GM12878 (cell line): ENCODE measurements around the gene CTNNA3. TPM values are rescaled to one million over a fixed set of nuclear protein-coding genes. Genes with fewer than 3 reads are reported as not detected.

ENCODE experiments used
- ATAC-seq: fragments of 200-7000 bp; cut with Tn5 transposase; 3 replicates; pipeline ENCODE4 v1.9.1; 2020; ENCODE audit warnings: mild to moderate bottlenecking, moderate library complexity
- BruUV-seq: library from RNA; stranded (reverse); fragments of 400-500 nt; replicated peaks from 2 replicates; lab custom pipeline; 2021; lab: Mats Ljungman, UMichigan
- CTCF ChIA-PET: fragments of 300-600 bp; sonication (Branson Sonifier 250); formaldehyde crosslinking; extraction: SDS; loops from one replicate; lab custom pipeline; 2021; ENCODE audit warnings: inconsistent platforms; lab: Yijun Ruan, JAX
- POLR2A ChIA-PET: fragments of 350-600 bp; formaldehyde crosslinking; extraction: SDS; loops from one replicate; lab custom pipeline; 2021; ENCODE audit warnings: inconsistent platforms; lab: Charles Lee
- RAD21 ChIA-PET: fragments of 300-600 bp; sonication (Branson Sonifier 250); formaldehyde crosslinking; loops from one replicate; lab custom pipeline; 2023; ENCODE audit warnings: antibody characterized with exemption; ENCODE audit not compliant: unreplicated experiment; lab: Charles Lee
- SMC1A ChIA-PET: fragments of 300-600 bp; sonication (Branson Sonifier 250); formaldehyde crosslinking; loops from one replicate; lab custom pipeline; 2023; ENCODE audit not compliant: unreplicated experiment, uncharacterized antibody; lab: Charles Lee
- DNase-seq: peaks from one replicate; pipeline ENCODE4 v3.0.0-alpha.2; 2011; ENCODE audit warnings: low read depth, low spot score
- FAIRE-seq: peaks from 3 replicates; lab custom pipeline; 2011; peaks lifted over from hg19 to GRCh38; lab: Jason Lieb, UNC
- H2AFZ ChIP-seq: 2 replicates; pipeline ENCODE4 v1.6.0; 2011; ENCODE audit warnings: low read depth, low read length, control low read depth; ENCODE audit not compliant: control insufficient read depth
- H3K27ac ChIP-seq: 2 replicates; pipeline ENCODE4 v1.5.1; 2011; ENCODE audit warnings: control low read depth; ENCODE audit not compliant: control insufficient read depth, insufficient read depth
- H3K27me3 ChIP-seq, 2 experiments: replicated peaks in 1 of 2; 2 replicates each; pipeline versions ENCODE4 v1.6.0 to v1.6.1; 2011; ENCODE audit warnings: low read length in 1 of 2; ENCODE audit not compliant: control insufficient read depth in 2 of 2, insufficient read depth in 2 of 2
- H3K36me3 ChIP-seq, 2 experiments: 2 replicates each; pipeline ENCODE4 v1.5.1; 2011; ENCODE audit warnings: low read length in 1 of 2; ENCODE audit not compliant: control insufficient read depth in 2 of 2, insufficient read depth in 2 of 2
- H3K4me1 ChIP-seq: 2 replicates; pipeline ENCODE4 v1.6.1; 2011; ENCODE audit warnings: mild to moderate bottlenecking, low read length, moderate library complexity, mixed read lengths; ENCODE audit not compliant: control insufficient read depth, insufficient read depth
- H3K4me2 ChIP-seq: 2 replicates; pipeline ENCODE4 v1.6.0; 2011; ENCODE audit warnings: control low read depth; ENCODE audit not compliant: control insufficient read depth, insufficient read depth
- H3K4me3 ChIP-seq: fragments of 200-600 bp; sonication (generic); 2 replicates; pipeline ENCODE4 v1.5.1; 2016
- H3K79me2 ChIP-seq: 2 replicates; pipeline ENCODE4 v1.6.0; 2011; ENCODE audit warnings: low read length; ENCODE audit not compliant: control insufficient read depth, insufficient read depth
- H3K9ac ChIP-seq: 2 replicates; pipeline ENCODE4 v1.8.0; 2011; ENCODE audit warnings: low read length, control low read depth, mixed read lengths; ENCODE audit not compliant: control insufficient read depth, insufficient read depth
- H3K9me3 ChIP-seq: replicated peaks from 3 replicates; pipeline ENCODE4 v1.5.1; 2011; ENCODE audit warnings: mild to moderate bottlenecking, low read length; ENCODE audit not compliant: control insufficient read depth, insufficient read depth
- H4K20me1 ChIP-seq: 2 replicates; pipeline ENCODE4 v1.6.0; 2011; ENCODE audit not compliant: control insufficient read depth, insufficient read depth
- EZH2 ChIP-seq: IDR thresholded peaks from 2 replicates; pipeline ENCODE4 v1.6.1; 2012; ENCODE audit warnings: low read depth, mild to moderate bottlenecking, control low read depth, inconsistent platforms, low read length, borderline replicate concordance; ENCODE audit not compliant: control insufficient read depth
- NRF1 ChIP-seq: conservative IDR thresholded peaks from 2 replicates; pipeline ENCODE4 v1.6.1; 2011; ENCODE audit warnings: mild to moderate bottlenecking, low read depth, low read length, improper control_type of control experiment
- SMC3 ChIP-seq: IDR thresholded peaks from 2 replicates; pipeline ENCODE4 v1.6.1; 2011; ENCODE audit warnings: low read length, improper control_type of control experiment, borderline replicate concordance
- in situ Hi-C: fragments of 300-500 bp; cut with MboI; formaldehyde crosslinking; loops from 9 replicates; pipeline ENCODE4 v1.14.3; 2018; ENCODE audit warnings: mixed read lengths
- intact Hi-C: fragments of 100-400 bp; cut with micrococcal nuclease; formaldehyde crosslinking; loops from one replicate; pipeline ENCODE4 v1.14.2; 2022; ENCODE audit not compliant: unreplicated experiment
- polyA plus RNA-seq, 11 experiments: library from polyadenylated mRNA; depleted of rRNA in 4 of 11; unstranded in 6 of 11; stranded (reverse) in 5 of 11; fragments of >200 nt; fragmentation: Nextera tagmentation in 4 of 11; fragmentation: Illumina TruSeq in 1 of 11; extraction: Ambion mirVana in 4 of 11; extraction: Trizol in 1 of 11; gene quantifications; 1 replicate in 1 of 11; 2 replicates in 10 of 11; pipeline versions ENCODE4 v1.2.1 to v1.2.3, GENCODE V29; 2011 to 2016; ENCODE audit warnings: inconsistent platforms in 2 of 11, missing spikeins in 2 of 11, low read depth in 1 of 11
- total RNA-seq, 4 experiments: library from RNA; depleted of rRNA in 3 of 4; stranded (reverse); fragments of >200 nt in 3 of 4; fragmentation: Illumina TruSeq in 1 of 4; extraction: Trizol in 1 of 4; gene quantifications; 2 replicates each; pipeline versions ENCODE4 v1.2.1 to v1.2.3, GENCODE V29; 2013 to 2021
- TF ChIP-seq, protein P1 (sequence below): fragments of 450-650 bp; IDR thresholded peaks from 2 replicates; pipeline ENCODE4 v1.6.1; 2017; ENCODE audit warnings: antibody characterized with exemption, mild to moderate bottlenecking, moderate library complexity
- TF ChIP-seq, protein P2 (sequence below): IDR thresholded peaks from 2 replicates; pipeline ENCODE4 v1.6.1; 2011; ENCODE audit warnings: mild to moderate bottlenecking, low read depth, low read length, moderate library complexity; ENCODE audit not compliant: insufficient replicate concordance

CTNNA3 gene
- total and polyA plus RNA-seq, 10 of the 15 experiments (the other 5 are each of a cell fraction or from before 2014, with no cell fraction given) = under 0.01 to 4.5 (median 0.22) TPM; not detected in 2

DNA sequence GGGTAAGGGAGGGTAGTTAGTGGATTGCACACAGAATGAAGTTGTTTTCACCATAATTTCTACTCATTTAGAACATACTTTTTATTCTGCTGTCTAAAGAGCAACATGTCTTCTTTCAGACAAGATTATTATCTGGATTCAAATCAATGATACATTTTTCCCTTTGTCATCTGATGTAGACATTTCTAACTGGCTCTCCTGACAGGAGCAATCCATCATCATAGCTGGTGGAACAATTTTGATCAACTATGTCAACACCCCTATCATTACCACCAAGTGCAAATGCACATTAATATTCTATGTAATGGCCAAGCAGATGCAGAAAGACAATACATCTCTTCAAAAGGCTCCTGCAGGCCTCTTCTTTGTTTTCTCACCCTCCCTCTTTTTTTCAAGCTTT, 1443.0 kb downstream of the CTNNA3 start:
- intact Hi-C loops (no loop called here), in situ Hi-C loops (no loop called here)
- H3K27ac ChIP-seq = no peak overlapping the region
- no peak overlapping the region for H3K4me3 ChIP-seq
- H3K79me2 ChIP-seq = no peaks in the 10 kb centered on the region
- H4K20me1 ChIP-seq = no peaks in the 10 kb centered on the region
- no peak for ATAC-seq
- H3K4me1 ChIP-seq = no peaks in the 10 kb centered on the region
- ChIA-PET SMC1A (no interaction called here), CTCF (no interaction called here), RAD21 (no interaction called here), POLR2A (no interaction called here)
- BruUV-seq = no TSS peak
- TF ChIP-seq NRF1 = no peak
- TF ChIP-seq, protein P1, sequence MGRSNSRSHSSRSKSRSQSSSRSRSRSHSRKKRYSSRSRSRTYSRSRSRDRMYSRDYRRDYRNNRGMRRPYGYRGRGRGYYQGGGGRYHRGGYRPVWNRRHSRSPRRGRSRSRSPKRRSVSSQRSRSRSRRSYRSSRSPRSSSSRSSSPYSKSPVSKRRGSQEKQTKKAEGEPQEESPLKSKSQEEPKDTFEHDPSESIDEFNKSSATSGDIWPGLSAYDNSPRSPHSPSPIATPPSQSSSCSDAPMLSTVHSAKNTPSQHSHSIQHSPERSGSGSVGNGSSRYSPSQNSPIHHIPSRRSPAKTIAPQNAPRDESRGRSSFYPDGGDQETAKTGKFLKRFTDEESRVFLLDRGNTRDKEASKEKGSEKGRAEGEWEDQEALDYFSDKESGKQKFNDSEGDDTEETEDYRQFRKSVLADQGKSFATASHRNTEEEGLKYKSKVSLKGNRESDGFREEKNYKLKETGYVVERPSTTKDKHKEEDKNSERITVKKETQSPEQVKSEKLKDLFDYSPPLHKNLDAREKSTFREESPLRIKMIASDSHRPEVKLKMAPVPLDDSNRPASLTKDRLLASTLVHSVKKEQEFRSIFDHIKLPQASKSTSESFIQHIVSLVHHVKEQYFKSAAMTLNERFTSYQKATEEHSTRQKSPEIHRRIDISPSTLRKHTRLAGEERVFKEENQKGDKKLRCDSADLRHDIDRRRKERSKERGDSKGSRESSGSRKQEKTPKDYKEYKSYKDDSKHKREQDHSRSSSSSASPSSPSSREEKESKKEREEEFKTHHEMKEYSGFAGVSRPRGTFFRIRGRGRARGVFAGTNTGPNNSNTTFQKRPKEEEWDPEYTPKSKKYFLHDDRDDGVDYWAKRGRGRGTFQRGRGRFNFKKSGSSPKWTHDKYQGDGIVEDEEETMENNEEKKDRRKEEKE = no peak
- TF ChIP-seq EZH2 = no peak
- TF ChIP-seq SMC3 = no peak
- TF ChIP-seq, protein P2, sequence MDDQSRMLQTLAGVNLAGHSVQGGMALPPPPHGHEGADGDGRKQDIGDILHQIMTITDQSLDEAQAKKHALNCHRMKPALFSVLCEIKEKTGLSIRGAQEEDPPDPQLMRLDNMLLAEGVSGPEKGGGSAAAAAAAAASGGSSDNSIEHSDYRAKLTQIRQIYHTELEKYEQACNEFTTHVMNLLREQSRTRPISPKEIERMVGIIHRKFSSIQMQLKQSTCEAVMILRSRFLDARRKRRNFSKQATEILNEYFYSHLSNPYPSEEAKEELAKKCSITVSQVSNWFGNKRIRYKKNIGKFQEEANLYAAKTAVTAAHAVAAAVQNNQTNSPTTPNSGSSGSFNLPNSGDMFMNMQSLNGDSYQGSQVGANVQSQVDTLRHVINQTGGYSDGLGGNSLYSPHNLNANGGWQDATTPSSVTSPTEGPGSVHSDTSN = no peak
- no peak overlapping the region for H3K9ac ChIP-seq
- H3K27me3 ChIP-seq = no peaks in the 10 kb centered on the region
- no peaks in the 10 kb centered on the region for H3K36me3 ChIP-seq
- no peak overlapping the region for H2AFZ ChIP-seq
- no peak overlapping the region for H3K4me2 ChIP-seq
- FAIRE-seq = no peak
- DNase-seq = no peak
- H3K9me3 ChIP-seq = no peaks in the 10 kb centered on the region
